Vagina (tissue), 2 donors: Measurements from ENCODE around the gene HOXD12.

Source experiments
- POLR2A ChIP-seq, 2 donors: fragments of 450-650 bp; IDR thresholded peaks; one replicate each; pipeline ENCODE4 v1.6.1; 2017; ENCODE audit warnings: antibody characterized with exemption in 2 of 2, mild to moderate bottlenecking in 2 of 2, moderate library complexity in 2 of 2
- POLR2AphosphoS5 ChIP-seq, 2 donors: sonication (generic); formaldehyde crosslinking; IDR thresholded peaks; one replicate each; pipeline ENCODE4 v1.9.0; 2017; ENCODE audit warnings: antibody characterized with exemption in 2 of 2, mild to moderate bottlenecking in 2 of 2, low read depth in 1 of 2; ENCODE audit not compliant: insufficient read depth in 1 of 2
- TF ChIP-seq, protein P1 (sequence below), 3 experiments: fragments of 450-650 bp in 2 of 3; fragments of 200-600 bp in 1 of 3; sonication (generic) in 1 of 3; IDR thresholded peaks; one replicate each; pipeline ENCODE4 v1.5.1; 2017 to 2019; ENCODE audit warnings: antibody characterized with exemption in 3 of 3, mild to moderate bottlenecking in 2 of 3, moderate library complexity in 2 of 3

DNA sequence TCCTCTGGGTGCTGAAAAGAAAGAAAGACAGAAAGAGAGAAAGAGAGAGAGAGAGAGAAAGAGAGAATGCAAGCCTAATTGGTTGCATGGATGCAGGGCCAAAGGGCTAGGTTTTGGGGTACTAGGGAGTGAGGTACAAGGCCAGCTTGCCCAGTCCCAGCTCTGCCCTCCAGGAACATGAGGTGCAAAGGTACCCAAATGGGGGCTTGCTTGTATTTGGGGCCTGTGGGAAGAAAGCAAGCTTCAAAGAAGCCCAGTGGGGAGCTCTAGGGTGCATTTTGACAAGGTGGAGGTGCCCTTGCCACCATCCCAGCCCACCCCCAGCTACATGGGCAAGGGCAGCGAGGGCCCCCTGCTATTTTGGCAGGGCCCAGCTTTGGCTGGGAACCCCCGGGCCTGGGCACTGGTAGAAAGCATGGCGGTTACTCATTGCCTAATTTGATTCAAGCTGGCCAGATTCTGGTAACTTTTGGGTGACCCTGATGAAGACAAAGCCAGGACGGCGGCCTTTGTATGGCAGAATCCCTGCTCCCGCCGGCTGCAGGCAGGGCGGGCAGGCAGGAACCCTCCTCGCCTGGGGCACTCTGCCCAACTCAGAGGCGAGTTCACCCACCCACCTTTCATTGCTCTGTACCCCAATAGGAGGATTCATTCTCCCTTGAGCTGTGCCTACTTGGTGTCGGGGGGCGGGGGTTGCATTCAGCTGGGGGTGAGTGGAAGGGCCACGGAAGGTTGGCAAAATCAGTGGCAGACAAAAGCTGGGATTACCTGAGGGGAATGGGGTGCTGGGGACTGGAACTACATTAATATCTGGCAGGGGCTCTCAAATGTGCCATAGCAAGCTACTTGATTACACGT is 51.2 kb downstream of the HOXD12 start:
- TF ChIP-seq, protein P1, sequence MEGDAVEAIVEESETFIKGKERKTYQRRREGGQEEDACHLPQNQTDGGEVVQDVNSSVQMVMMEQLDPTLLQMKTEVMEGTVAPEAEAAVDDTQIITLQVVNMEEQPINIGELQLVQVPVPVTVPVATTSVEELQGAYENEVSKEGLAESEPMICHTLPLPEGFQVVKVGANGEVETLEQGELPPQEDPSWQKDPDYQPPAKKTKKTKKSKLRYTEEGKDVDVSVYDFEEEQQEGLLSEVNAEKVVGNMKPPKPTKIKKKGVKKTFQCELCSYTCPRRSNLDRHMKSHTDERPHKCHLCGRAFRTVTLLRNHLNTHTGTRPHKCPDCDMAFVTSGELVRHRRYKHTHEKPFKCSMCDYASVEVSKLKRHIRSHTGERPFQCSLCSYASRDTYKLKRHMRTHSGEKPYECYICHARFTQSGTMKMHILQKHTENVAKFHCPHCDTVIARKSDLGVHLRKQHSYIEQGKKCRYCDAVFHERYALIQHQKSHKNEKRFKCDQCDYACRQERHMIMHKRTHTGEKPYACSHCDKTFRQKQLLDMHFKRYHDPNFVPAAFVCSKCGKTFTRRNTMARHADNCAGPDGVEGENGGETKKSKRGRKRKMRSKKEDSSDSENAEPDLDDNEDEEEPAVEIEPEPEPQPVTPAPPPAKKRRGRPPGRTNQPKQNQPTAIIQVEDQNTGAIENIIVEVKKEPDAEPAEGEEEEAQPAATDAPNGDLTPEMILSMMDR (IDR thresholded peaks at IDR 0.05), result no peak
- TF ChIP-seq POLR2AphosphoS5 (IDR thresholded peaks at IDR 0.05; ENCODE audit: insufficient read depth in 1 of 2, low read depth in 1 of 2), result no peak
- no peak for TF ChIP-seq POLR2A (IDR thresholded peaks at IDR 0.05)
